MV-4-11 (cell line): Measurements from ENCODE around the gene E2F1.

Source experiments
- DNase-seq: peaks from one replicate; lab custom pipeline; 2025; lab: John Stamatoyannopoulos, UW

Gene E2F1

DNA sequence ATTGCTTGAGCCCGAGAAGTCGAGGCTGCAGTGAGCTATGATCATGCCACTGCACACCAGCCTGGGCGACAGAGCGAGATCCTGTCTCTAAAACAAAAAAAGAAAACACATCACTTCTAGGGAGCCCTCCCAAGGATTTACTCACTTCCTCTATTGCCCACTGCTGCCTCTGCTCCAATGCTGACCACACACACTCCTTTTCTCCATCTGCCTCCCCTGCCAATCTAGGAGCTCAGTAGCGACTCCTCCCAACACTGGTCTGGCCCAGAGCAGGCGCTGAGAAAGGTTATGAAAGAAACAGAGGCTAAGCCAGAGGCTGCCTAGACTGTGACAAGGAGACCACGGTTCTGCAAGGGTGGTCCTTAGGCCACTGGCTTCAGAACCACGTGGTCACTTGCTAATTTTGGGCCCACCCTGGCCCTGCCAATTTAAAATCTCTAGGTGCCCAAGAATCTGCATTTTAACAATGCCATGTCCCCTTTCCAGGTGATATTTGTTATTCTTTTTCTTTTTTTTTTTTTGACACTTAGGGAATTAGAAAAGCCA is 1.3 kb upstream of the E2F1 start:
- peak; percentile 98 for DNase-seq

GRCh38 chr20:33686984-33687366 is 790 bp upstream of the E2F1 start:
- DNase-seq = peak; percentile 60

GRCh38 chr20:33685328-33686099 is 671 bp downstream of the E2F1 start:
- DNase-seq = peak; percentile 57

DNA sequence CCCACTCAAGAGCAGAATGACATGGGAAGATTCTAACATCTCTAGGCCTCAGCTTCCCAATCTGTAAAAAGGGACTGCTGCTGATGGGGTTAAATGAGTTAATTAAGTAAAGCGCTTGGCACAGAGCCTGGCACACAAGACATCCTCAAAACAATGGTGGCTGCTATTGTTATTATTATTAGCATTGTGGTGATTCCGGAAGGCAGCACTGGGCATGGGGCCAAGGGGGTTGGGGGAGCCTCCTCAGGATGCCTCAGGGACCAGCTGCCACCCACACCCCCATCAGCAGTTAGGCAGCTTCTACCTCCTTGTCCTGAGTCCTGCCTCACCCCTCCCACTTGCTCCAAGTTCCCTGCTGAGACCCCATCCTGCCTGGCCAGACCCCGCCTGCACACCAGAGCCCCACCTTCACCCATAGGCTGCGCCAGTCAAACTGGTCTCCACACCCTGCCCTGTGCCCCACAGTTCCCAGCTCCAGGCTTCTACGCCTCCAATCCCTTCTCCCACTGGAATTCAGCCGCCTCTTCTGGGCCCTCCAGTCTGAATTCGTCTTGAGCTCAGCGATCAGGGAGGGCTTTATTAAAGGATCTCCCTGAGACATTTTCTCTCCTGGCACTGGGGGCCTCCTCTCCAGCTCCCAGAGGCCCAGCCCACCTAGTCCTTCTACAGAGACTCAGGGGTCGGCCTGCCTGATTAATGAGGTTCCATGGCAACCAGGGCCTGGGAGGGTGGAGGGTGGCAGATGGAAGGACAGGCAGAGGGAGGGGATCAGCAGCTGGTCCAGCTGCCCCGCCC is 1.5 kb downstream of the E2F1 start:
- DNase-seq = no peak

GRCh38 chr20:33681728-33682353 is 4.3 kb downstream of the E2F1 start:
- DNase-seq = no peak

DNA sequence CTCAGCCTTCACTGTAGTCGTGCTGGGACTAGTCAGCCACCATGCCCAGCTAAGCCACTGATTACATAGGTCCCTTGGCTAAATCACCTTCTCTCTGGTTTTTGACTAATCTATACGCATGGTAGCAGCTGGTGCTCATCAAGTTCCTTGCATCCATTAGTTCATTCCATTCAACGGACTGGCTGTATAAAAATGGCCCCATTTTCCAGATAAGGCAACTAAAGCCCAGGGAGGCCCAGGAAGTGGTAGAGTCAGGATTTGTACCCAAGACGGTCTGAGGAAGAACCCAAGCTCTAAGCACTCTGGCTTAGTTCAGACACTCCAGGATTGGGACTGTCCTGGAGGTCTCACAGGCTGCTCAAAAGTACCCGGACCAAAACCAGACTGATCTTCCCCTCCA is 4.9 kb downstream of the E2F1 start:
- DNase-seq = no peak

DNA sequence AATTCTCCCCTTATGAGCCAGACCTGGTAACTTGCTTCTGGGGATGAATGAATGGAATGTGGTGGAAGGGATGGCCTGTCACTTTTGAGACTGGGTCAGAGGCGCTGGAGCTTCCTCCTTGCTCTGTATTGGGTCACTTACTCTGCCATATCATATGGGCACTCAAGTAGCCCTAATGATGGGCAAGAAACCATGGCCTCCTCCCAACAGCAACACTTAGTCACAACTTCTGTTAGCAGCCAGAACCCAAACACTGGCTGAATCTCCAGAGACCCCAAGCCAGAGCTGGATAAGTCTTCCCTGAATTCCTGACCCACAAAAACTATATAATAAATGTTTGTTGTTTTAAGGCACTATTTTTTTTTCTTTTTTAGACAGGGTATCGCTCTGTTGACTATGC is 5.5 kb downstream of the E2F1 start:
- DNase-seq = no peak

GRCh38 chr20:33679758-33680485 is 6.3 kb downstream of the E2F1 start:
- no peak for DNase-seq

DNA sequence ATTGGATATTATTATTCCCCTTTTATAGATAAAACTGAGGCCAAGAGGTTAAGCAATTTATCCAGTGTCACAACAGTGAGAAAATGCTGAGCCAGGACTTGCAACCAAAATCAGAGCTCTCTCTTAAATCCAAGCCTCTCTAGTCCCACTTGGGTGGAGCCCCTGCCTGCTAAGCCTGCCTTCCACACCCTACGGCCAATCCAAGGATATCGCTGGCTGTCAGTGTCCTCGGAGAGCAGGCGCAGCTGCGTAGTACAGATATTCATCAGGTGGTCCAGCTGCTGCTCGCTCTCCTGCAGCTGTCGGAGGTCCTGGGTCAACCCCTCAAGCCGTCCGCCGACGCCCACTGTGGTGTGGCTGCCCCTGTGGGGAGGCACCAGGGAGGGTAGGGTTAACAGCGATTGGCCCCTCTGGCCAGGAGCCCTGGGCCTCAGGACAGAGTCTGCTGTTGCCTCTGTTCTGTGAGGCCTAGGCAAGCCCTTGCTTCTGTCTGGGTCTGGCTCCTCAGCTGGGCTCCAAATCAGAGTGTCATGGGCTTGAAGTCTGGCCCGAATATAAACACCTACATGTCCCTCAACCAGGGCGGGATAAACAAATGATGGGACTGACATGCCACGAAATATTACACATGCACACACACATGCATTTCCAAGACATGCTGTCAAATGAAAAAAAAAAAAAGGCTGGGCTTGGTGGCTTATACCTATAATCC is 8.0 kb downstream of the E2F1 start:
- DNase-seq = no peak

DNA sequence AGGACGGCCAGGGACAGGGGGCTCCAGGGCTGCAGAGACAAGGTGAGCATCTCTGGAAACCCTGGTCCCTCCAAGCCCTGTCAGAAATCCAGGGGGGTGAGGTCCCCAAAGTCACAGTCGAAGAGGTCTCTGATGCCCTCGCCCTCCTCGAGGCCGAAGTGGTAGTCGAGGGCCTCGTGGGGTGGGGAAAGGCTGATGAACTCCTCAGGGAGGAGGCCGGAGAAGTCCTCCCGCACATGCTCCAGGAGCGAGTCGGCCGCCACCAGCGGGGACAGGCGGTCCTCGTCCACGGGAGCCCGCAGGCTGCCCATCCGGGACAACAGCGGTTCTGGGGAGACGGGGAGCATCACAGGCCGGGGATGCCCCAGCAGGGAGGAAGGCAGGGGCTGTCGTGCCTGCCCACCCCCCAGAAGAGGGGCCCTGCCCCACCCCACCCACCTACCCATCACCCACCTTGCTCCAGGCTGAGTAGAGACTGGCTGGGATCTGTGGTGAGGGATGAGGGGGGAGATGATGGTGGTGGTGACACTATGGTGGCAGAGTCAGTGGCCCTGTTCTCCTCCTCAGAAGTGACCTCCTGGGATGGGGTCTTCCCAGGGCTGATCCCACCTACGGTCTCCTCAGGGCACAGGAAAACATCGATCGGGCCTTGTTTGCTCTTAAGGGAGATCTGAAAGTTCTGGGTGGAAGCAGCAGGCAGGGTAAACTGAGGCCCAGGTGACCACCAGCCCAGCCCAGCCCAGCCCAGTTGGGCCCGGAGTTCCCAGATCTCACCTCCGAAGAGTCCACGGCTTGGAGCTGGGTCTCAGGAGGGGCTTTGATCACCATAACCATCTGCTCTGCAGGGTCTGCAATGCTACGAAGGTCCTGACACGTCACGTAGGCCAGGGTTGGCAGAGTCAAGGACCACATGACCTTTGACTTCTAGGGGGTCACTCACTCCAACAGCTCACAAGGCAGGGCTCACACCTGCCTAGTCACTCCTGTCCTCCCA is 9.2 kb downstream of the E2F1 start:
- DNase-seq = no peak

- no peak for DNase-seq
Observed at GRCh38 chr20:33676121-33676520, 10.1 kb downstream of the E2F1 start.

DNA sequence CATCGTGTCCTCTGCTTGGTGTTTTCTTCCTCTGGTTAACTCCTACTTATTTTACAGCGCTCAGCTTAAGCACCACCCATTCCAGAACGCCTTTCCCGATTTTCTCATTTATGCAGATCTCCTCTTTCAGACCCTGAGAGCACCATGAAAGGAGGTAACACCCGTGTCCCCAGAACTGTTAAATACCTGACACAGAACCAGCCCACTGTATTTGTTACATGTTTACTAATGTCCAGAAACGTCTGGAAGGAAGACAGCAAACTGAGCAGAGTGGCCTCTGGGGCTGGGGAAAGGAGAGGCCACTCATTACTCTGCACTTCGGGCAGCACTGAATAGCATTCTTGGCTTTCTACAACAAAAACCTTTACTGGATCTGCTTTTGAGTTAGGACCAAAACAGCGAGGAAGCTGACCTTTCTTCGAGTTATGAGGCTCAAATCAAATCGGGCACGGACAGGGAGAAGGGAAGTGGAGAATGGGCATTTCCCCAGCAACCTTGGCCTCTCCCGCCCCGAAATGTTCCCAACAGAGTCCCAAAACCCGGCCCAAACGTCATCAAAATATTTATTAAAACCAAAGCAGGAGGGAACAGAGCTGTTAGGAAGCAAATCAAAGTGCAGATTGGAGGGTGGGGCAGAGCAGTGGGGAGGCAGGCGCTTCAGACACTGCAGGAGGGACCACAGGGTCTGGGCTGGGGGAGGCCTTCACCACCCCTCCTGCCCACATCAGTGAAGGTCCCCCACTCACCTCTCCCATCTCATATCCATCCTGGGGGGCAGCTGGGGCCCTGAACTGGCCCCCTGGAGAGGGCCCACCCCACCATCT is 10.8 kb downstream of the E2F1 start:
- DNase-seq = no peak

DNA sequence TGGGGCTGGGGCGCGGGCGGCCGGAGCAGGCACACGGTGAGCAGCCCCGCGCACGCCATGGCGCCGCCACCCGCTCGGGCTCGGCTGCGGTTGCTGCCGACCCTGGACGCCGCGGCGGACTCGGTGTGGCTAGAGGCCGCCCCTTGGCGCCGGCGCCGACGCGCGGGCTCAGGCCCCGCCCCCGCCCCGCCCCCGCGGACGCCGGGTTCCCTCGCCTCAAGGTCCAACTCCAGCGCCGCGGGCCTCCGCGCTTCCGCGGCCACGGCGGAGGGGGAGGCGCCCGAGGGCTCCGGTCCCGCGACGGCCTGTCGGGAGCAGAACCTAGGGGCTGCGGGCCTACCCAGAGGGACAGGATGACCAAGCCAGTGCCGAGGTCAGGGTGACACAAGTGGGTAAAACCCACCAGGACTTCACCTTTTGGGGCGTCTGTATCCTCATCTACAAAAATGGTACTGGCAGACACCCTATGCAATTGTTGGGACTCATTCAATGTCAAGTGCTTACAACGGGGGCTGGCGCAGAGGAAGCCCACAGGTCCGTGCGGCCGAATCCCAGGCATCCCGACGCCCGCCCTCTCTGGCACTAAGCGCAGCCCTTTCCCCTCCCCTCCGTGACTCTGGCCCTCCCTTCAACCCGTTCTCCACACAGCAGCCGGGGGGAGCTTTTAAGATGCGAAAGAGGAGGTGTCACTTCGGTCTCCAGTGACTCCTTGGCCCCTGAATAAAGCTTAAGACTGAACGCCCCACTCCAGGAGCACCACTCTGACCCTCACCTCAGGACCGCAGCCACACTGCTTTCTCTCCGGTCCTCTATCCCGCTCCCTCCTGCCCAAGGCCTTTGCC is 11.7 kb downstream of the E2F1 start, which contains the start of gene NECAB3:
TSS of gene NECAB3 (minus strand) at position 135 of the 842 bp plus-strand sequence. CDS start at position 59, 76 bp downstream.
- peak; percentile 56 for DNase-seq

DNA sequence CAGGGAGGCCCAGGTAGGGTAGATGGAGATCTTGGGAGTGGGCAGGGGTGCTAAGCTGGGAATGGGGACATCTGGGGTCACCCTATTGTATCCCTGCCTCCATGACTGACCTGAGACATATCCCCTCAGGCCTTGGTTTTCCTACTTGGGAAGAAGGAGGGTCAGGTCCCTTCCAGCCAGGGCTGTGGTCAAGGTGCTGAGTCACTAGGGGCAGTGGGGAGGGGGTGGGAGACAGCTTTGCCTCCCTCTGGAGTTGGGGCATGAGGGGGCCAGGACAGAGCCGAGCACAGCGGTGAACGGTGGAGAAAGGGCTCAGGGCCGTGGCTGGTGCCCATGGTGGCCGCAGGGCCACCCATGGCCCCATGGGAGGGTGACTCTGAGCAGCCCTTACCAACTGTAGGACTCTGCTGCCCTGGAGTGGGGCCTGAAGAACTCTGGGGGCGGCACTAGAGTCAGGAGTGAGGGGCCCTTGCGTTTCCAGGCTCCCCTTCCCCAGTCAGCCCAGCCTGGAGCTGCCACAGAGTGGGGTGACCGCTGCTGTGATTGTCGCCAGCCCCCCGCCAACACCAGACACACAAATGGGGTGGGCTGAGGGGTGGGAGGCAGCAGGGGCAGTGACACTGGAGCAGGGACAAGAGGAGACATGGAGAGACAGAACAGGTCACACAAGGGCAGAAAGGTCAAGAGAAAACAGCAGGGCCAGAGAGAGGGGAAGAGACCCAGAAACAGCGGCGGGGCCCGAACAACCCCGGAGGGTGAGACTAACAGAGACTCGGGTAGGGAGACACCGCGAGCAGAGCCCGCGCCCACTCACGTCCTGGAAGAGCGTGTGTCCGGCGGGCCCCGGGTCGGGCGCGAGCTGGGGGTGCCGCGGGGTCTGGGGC is 12.5 kb downstream of the E2F1 start:
- DNase-seq = no peak

GRCh38 chr20:33673114-33673409 is 13.1 kb downstream of the E2F1 start:
- DNase-seq = no peak

GRCh38 chr20:33672426-33673113 is 13.6 kb downstream of the E2F1 start:
- no peak for DNase-seq
